K562 (cell line): ENCODE data around the gene NOS1. TPM values are rescaled to one million over a fixed set of nuclear protein-coding genes. Genes with fewer than 3 reads are reported as not detected.

ENCODE experiments used
- ATAC-seq: fragments of 200-7000 bp; cut with Tn5 transposase; 3 replicates; pipeline ENCODE4 v1.9.1; 2020; ENCODE audit warnings: moderate library complexity
- BruUV-seq: library from RNA; stranded (reverse); fragments of 400-500 nt; replicated peaks from 2 replicates; lab custom pipeline; 2021; lab: Mats Ljungman, UMichigan
- CTCF ChIA-PET: fragments of 300-600 bp; formaldehyde crosslinking; extraction: SDS; loops from one replicate; lab custom pipeline; 2021; ENCODE audit warnings: low intra/inter-chr PET ratio; lab: Yijun Ruan, JAX
- POLR2A ChIA-PET: fragments of 300-600, 350-650 bp; sonication (Branson Sonifier 250); formaldehyde crosslinking; extraction: SDS; loops from one replicate; lab custom pipeline; 2021; ENCODE audit warnings: antibody characterized with exemption, inconsistent platforms; lab: Yijun Ruan, JAX
- DNase-seq, 4 experiments: peaks; one replicate each; pipeline versions ENCODE4 v3.0.0 to v3.0.0-alpha.2; 2011 to 2018; ENCODE audit warnings: low spot score in 3 of 4, mixed read lengths in 3 of 4; ENCODE audit errors: extremely low read depth in 1 of 4
- FAIRE-seq: peaks from 2 replicates; lab custom pipeline; 2011; peaks lifted over from hg19 to GRCh38; lab: Jason Lieb, UNC
- H2AFZ ChIP-seq: 2 replicates; pipeline ENCODE4 v1.6.0; 2011; ENCODE audit warnings: low read depth, low read length, control low read depth, inconsistent platforms
- H3K27ac ChIP-seq: fragments of 200-600 bp; 3 replicates; pipeline ENCODE4 v1.8.0; 2011; ENCODE audit warnings: low read depth, mild to moderate bottlenecking, control low read depth, inconsistent platforms, low read length, moderate library complexity, mixed read lengths; ENCODE audit errors: extremely low read depth
- H3K27me3 ChIP-seq, 2 experiments: fragments of 300-600 bp in 1 of 2; 2 replicates in 1 of 2; 3 replicates in 1 of 2; pipeline versions ENCODE4 v1.6.0 to v1.8.0; 2011; ENCODE audit warnings: inconsistent platforms in 2 of 2, low read length in 2 of 2, mild to moderate bottlenecking in 1 of 2, mixed read lengths in 1 of 2, moderate library complexity in 1 of 2; ENCODE audit not compliant: control insufficient read depth in 2 of 2, insufficient read depth in 2 of 2
- H3K36me3 ChIP-seq: fragments of 300-600 bp; 3 replicates; pipeline ENCODE4 v1.8.0; 2011; ENCODE audit warnings: mild to moderate bottlenecking, low read length, inconsistent platforms; ENCODE audit not compliant: control insufficient read depth, insufficient read depth
- H3K4me1 ChIP-seq, 2 experiments: fragments of 200-600 bp in 1 of 2; replicated peaks in 1 of 2; 2 replicates in 1 of 2; 3 replicates in 1 of 2; pipeline versions ENCODE4 v1.5.1 to v1.8.0; 2011; ENCODE audit warnings: inconsistent platforms in 2 of 2, low read length in 2 of 2, mild to moderate bottlenecking in 1 of 2, mixed read lengths in 1 of 2, moderate library complexity in 1 of 2; ENCODE audit not compliant: control insufficient read depth in 2 of 2, insufficient read depth in 2 of 2
- H3K4me2 ChIP-seq: 2 replicates; pipeline ENCODE4 v1.6.1; 2011; ENCODE audit warnings: low read length, control low read depth, inconsistent platforms, mixed read lengths; ENCODE audit not compliant: insufficient read depth
- H3K4me3 ChIP-seq: fragments of 200-600 bp; sonication (generic), shearing (Covaris generic); 2 replicates; pipeline ENCODE4 v1.5.1; 2016; ENCODE audit warnings: control low read depth, inconsistent platforms
- H3K79me2 ChIP-seq: fragments of 200-600 bp; 3 replicates; pipeline ENCODE4 v1.8.0; 2011; ENCODE audit warnings: low read length, inconsistent platforms; ENCODE audit not compliant: control insufficient read depth, insufficient read depth
- H3K9ac ChIP-seq, 2 experiments: 2 replicates each; pipeline versions ENCODE4 v1.6.0 to v1.6.1; 2011; ENCODE audit warnings: low read depth in 2 of 2, low read length in 2 of 2, control low read depth in 1 of 2, inconsistent platforms in 1 of 2, mild to moderate bottlenecking in 1 of 2, mixed read lengths in 1 of 2; ENCODE audit not compliant: insufficient read depth in 1 of 2
- H3K9me1 ChIP-seq: one replicate; pipeline ENCODE4 v1.6.0; 2011; ENCODE audit warnings: inconsistent platforms, mild to moderate bottlenecking, low read length, moderate library complexity; ENCODE audit not compliant: control insufficient read depth, insufficient read depth
- H3K9me3 ChIP-seq: replicated peaks from 2 replicates; pipeline ENCODE4 v1.5.1; 2011; ENCODE audit warnings: low read depth, low read length, inconsistent platforms; ENCODE audit not compliant: control insufficient read depth, insufficient read depth
- H4K20me1 ChIP-seq: replicated peaks from 2 replicates; pipeline ENCODE4 v1.6.1; 2011; ENCODE audit warnings: low read length, inconsistent platforms, mixed read lengths; ENCODE audit not compliant: control insufficient read depth, insufficient read depth
- KDM1A ChIP-seq, 2 experiments: fragments of 450-650 bp; IDR thresholded peaks; 2 replicates each; pipeline ENCODE4 v1.6.1; 2016; ENCODE audit warnings: mild to moderate bottlenecking in 2 of 2
- NFATC3 ChIP-seq: fragments of 450-650 bp; IDR thresholded peaks from 2 replicates; pipeline ENCODE4 v1.6.1; 2017; ENCODE audit warnings: mild to moderate bottlenecking
- RB1 ChIP-seq: fragments of 450-650 bp; IDR thresholded peaks from 2 replicates; pipeline ENCODE4 v1.6.1; 2017; ENCODE audit warnings: low read depth, mild to moderate bottlenecking
- ZNF408 ChIP-seq: fragments of 250-450 bp; sonication (Bioruptor Pico); IDR thresholded peaks from 2 replicates; pipeline ENCODE4 v1.4.0; 2020; ENCODE audit warnings: low read depth, mild to moderate bottlenecking, moderate library complexity
- ZNF589 ChIP-seq: fragments of 200-800 bp; sonication (Bioruptor generic); IDR thresholded peaks from 2 replicates; pipeline ENCODE4 v1.6.1; 2016; ENCODE audit warnings: low read depth, missing genetic modification characterization, missing compliant biosample characterization
- ZNF778 ChIP-seq: fragments of 450-650 bp; formaldehyde crosslinking; IDR thresholded peaks from 2 replicates; pipeline ENCODE4 v1.4.0; 2020; ENCODE audit warnings: mild to moderate bottlenecking, moderate library complexity
- ZNF780A ChIP-seq: fragments of 250-450 bp; sonication (Bioruptor Pico); IDR thresholded peaks from 2 replicates; pipeline ENCODE4 v1.5.0; 2021; ENCODE audit warnings: mild to moderate bottlenecking
- WGBS: fragments of 100-300 bp; shearing (Covaris generic); methylation state at CpG from one replicate; pipeline ENCODE4 v1.1.6; 2016; ENCODE audit warnings: low coverage, mixed read lengths; ENCODE audit not compliant: insufficient coverage; ENCODE audit errors: missing lambda C conversion rate; 5-methylcytosine and 5-hydroxymethylcytosine counted together
- in situ Hi-C: fragments of 300-500 bp; cut with MboI; formaldehyde crosslinking; loops from 4 replicates; pipeline ENCODE4 v1.15.0; 2018; ENCODE audit warnings: inconsistent platforms, mixed read lengths
- intact Hi-C: fragments of 100-400 bp; cut with micrococcal nuclease; formaldehyde crosslinking; loops from 2 replicates; pipeline ENCODE4 v1.14.2; 2022
- polyA plus RNA-seq, 8 experiments: library from polyadenylated mRNA; depleted of rRNA in 4 of 8; stranded (reverse) in 5 of 8; unstranded in 3 of 8; fragments of >200 nt; fragmentation: Nextera tagmentation in 2 of 8; fragmentation: Illumina TruSeq in 1 of 8; extraction: Ambion mirVana in 2 of 8; extraction: Trizol in 1 of 8; gene quantifications; 2 replicates each; pipeline versions ENCODE4 v1.2.1 to v1.2.3, GENCODE V29; 2011 to 2014; ENCODE audit warnings: inconsistent platforms in 1 of 8, missing spikeins in 1 of 8
- total RNA-seq, 7 experiments: library from RNA; depleted of rRNA in 6 of 7; stranded (reverse); fragments of >200 nt in 6 of 7; fragmentation: Illumina TruSeq in 2 of 7; extraction: Trizol in 2 of 7; gene quantifications; 2 replicates each; pipeline versions ENCODE4 v1.2.1 to v1.2.3, GENCODE V29; 2011 to 2021; ENCODE audit warnings: low replicate concordance in 1 of 7

The NOS1 gene
- total and polyA plus RNA-seq, 9 of the 15 experiments (the other 6 are each of a cell fraction or from before 2014, with no cell fraction given), result not detected

DNA sequence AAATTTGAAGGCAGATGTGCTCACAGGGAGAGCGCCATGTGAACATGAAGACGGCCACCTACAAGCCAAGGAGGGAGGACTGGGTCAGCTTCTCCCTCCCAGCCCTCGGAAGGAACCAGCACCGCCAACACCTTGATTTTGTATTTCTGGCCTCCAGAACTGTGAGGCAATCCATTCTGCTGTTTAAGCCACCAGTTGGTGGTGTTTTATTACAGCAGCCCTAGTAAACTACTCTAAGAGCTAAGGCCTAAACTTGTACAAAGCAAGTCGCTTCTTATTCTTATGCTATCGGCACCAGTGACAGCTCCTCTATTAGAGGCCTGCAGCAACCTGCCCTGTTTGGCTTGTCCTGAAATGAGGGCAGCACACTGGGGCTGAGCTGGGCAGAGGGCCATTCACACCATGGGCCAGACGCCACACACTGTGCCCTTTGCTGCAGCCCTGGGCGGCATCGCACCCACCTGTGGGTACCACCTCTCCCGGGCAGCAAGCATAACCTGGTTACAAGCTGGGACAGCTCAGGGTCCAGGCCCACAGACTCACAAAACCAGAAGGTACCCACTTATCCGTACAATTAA lies 62.7 kb downstream of the NOS1 start (continued):
- TF ChIP-seq KDM1A (IDR thresholded peaks at IDR 0.05), result no peak
- TF ChIP-seq ZNF780A, result no peak
- TF ChIP-seq ZNF589 (CRISPR knock-in tag), result no peak
- TF ChIP-seq ZNF778 (CRISPR knock-in tag), result no peak
- no peak for TF ChIP-seq RB1
- TF ChIP-seq NFATC3, result no peak
- TF ChIP-seq, all 486 proteins: peak for 0

DNA sequence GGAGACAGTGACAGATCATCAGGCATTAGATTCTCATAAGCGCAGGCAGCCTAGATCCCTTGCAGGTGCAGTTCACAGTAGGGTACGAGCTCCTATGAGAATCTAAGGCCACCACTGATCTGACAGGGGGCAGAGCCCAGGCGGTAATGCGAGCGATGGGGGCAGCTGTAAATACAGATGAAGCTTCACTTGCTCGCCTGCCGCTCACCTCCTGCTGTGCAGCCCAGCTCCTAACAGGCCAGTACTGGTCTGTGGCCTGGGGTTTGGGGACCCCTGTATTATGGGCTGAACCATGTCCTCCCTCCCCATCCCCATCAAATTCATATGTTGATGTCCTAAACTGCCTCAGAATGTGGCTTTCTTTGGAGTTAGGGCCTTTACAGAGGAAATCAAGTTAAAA lies 63.2 kb downstream of the NOS1 start:
- FAIRE-seq (no peak), DNase-seq (no peak)
- POLR2A ChIA-PET, result interaction anchor here (0.6 to 1.2 kb wide), 3 partner anchors 9 to 69 kb away, joined by 3 to 5 read pairs (median 4); no protein-coding TSS in a partner anchor
- peaks cover 7 to 39% of the 10 kb centered on the region in 2 experiments; a peak in 3 of 5 replicates for H3K27me3 ChIP-seq
- no peaks in the 10 kb centered on the region for H3K4me1 ChIP-seq
- H3K9me1 ChIP-seq, result peaks cover 4% of the 10 kb centered on the region
- H3K9ac ChIP-seq, result no peak overlapping the region
- no peaks in the 10 kb centered on the region for H3K79me2 ChIP-seq
- H2AFZ ChIP-seq, result no peak overlapping the region
- no TSS peak for BruUV-seq
- H4K20me1 ChIP-seq, result no peaks in the 10 kb centered on the region
- H3K36me3 ChIP-seq, result no peaks in the 10 kb centered on the region
- WGBS, result 2% methylated on average over 7 of the region's 7 CpGs
- in situ Hi-C loops, result no loop called here
- H3K4me2 ChIP-seq, result no peak overlapping the region
- no peak for TF ChIP-seq ZNF408 (CRISPR knock-in tag)
- TF ChIP-seq, all 486 proteins: peak for 0
- no peak overlapping the region for H3K27ac ChIP-seq
- ATAC-seq, result no peak
- no peak overlapping the region for H3K4me3 ChIP-seq
- CTCF ChIA-PET, result no interaction called here
- intact Hi-C loops, result no loop called here
- H3K9me3 ChIP-seq, result no peaks in the 10 kb centered on the region
